PC-9 (cell line): Measurements from ENCODE around the gene EPS15.
"Not testable (repeated sequence)": the region's sequence is repeated elsewhere in the genome, so short reads cannot be mapped to it uniquely, and the experiment has no call there.

ENCODE experiments used
- EZH2 ChIP-seq: fragments of 200-600 bp; sonication (generic); IDR thresholded peaks from 2 replicates; pipeline ENCODE4 v1.8.0; 2017; ENCODE audit warnings: antibody characterized with exemption, low read depth
- TF ChIP-seq, protein P1 (sequence below): fragments of 200-600 bp; sonication (generic); conservative IDR thresholded peaks from 2 replicates; pipeline ENCODE4 v1.6.1; 2017; ENCODE audit warnings: mixed run types, antibody characterized with exemption, mild to moderate bottlenecking, moderate library complexity

DNA sequence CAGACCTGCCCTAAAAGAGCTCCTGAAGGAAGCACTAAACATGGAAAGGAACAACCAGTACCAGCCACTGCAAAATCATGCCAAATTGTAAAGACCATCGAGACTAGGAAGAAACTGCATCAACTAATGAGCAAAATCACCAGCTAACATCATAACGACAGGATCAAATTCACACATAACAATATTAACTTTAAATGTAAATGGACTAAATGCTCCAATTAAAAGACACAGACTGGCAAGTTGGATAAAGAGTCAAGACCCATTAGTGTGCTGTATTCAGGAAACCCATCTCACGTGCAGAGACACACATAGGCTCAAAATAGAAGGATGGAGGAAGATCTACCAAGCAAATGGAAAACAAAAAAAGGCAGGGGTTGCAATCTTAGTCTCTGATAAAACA lies 131.8 kb downstream of the EPS15 start:
- TF ChIP-seq, protein P1, sequence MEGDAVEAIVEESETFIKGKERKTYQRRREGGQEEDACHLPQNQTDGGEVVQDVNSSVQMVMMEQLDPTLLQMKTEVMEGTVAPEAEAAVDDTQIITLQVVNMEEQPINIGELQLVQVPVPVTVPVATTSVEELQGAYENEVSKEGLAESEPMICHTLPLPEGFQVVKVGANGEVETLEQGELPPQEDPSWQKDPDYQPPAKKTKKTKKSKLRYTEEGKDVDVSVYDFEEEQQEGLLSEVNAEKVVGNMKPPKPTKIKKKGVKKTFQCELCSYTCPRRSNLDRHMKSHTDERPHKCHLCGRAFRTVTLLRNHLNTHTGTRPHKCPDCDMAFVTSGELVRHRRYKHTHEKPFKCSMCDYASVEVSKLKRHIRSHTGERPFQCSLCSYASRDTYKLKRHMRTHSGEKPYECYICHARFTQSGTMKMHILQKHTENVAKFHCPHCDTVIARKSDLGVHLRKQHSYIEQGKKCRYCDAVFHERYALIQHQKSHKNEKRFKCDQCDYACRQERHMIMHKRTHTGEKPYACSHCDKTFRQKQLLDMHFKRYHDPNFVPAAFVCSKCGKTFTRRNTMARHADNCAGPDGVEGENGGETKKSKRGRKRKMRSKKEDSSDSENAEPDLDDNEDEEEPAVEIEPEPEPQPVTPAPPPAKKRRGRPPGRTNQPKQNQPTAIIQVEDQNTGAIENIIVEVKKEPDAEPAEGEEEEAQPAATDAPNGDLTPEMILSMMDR, result not testable (repeated sequence)
- TF ChIP-seq EZH2, result not testable (repeated sequence)
